SK-N-SH (cell line): ENCODE results near the gene KRT71. TPM values are rescaled to one million over a fixed set of nuclear protein-coding genes. Genes with fewer than 3 reads are reported as not detected.

Experiments used
- CTCF ChIA-PET: fragments of 300-600, 350-600 bp; formaldehyde crosslinking; extraction: SDS; loops from one replicate; lab custom pipeline; 2021; lab: Yijun Ruan, JAX
- POLR2A ChIA-PET: fragments of 350-600 bp; sonication (Branson Sonifier 250); formaldehyde crosslinking; extraction: SDS; loops from one replicate; lab custom pipeline; 2020; ENCODE audit warnings: antibody characterized with exemption, inconsistent platforms; lab: Yijun Ruan, JAX
- DNase-seq: peaks from one replicate; pipeline ENCODE4 v3.0.0; 2012
- H2AFZ ChIP-seq: fragments of 200-600 bp; sonication (generic); 2 replicates; pipeline ENCODE4 v1.8.1; 2016; ENCODE audit warnings: antibody characterized with exemption, mild to moderate bottlenecking, low read depth
- H3F3A ChIP-seq: fragments of 200-600 bp; sonication (generic); replicated peaks from 2 replicates; pipeline ENCODE3; 2016; ENCODE audit warnings: antibody characterized with exemption, mild to moderate bottlenecking; ENCODE audit not compliant: insufficient read depth
- H3K27ac ChIP-seq, 2 experiments: fragments of 200-500 bp in 1 of 2; fragments of 200-600 bp in 1 of 2; sonication (Bioruptor generic) in 1 of 2; sonication (generic), shearing (Covaris generic) in 1 of 2; 2 replicates each; pipeline versions ENCODE4 v1.5.1 to v1.6.1; 2014 to 2016; ENCODE audit warnings: low read depth in 2 of 2, inconsistent platforms in 1 of 2, low read length in 1 of 2, mild to moderate bottlenecking in 1 of 2, mixed read lengths in 1 of 2
- H3K27me3 ChIP-seq: fragments of 200-600 bp; sonication (generic), shearing (Covaris generic); 2 replicates; pipeline ENCODE4 v1.6.1; 2016; ENCODE audit warnings: mixed run types; ENCODE audit not compliant: insufficient read depth
- H3K36me3 ChIP-seq, 2 experiments: fragments of 200-500 bp in 1 of 2; fragments of 200-600 bp in 1 of 2; sonication (Bioruptor generic) in 1 of 2; sonication (generic) in 1 of 2; replicated peaks in 1 of 2; 2 replicates each; pipeline versions ENCODE3 to v1.5.1; 2014 to 2016; ENCODE audit warnings: low read length in 1 of 2, mild to moderate bottlenecking in 1 of 2; ENCODE audit not compliant: insufficient read depth in 2 of 2, control insufficient read depth in 1 of 2
- H3K4me1 ChIP-seq, 2 experiments: fragments of 200-500 bp in 1 of 2; fragments of 200-600 bp in 1 of 2; sonication (Bioruptor generic) in 1 of 2; sonication (generic), shearing (Covaris generic) in 1 of 2; 2 replicates each; pipeline versions ENCODE4 v1.5.1 to v1.6.1; 2014 to 2016; ENCODE audit warnings: low read depth in 1 of 2, low read length in 1 of 2, mixed run types in 1 of 2; ENCODE audit not compliant: insufficient read depth in 2 of 2, control insufficient read depth in 1 of 2
- H3K4me2 ChIP-seq: fragments of 200-600 bp; sonication (generic), shearing (Covaris generic); 2 replicates; pipeline ENCODE4 v1.6.1; 2017; ENCODE audit warnings: mixed run types
- H3K4me3 ChIP-seq, 2 experiments: fragments of 200-500 bp in 1 of 2; fragments of 200-600 bp in 1 of 2; sonication (Bioruptor generic) in 1 of 2; sonication (generic), shearing (Covaris generic) in 1 of 2; 2 replicates each; pipeline versions ENCODE4 v1.5.1 to v1.8.1; 2014 to 2016; ENCODE audit warnings: low read depth in 2 of 2, inconsistent platforms in 1 of 2, low read length in 1 of 2, mild to moderate bottlenecking in 1 of 2, mixed read lengths in 1 of 2, moderate library complexity in 1 of 2
- H3K79me2 ChIP-seq: fragments of 200-600 bp; sonication (generic); 2 replicates; pipeline ENCODE4 v1.8.1; 2017; ENCODE audit warnings: mild to moderate bottlenecking; ENCODE audit not compliant: insufficient read depth
- H3K9ac ChIP-seq: fragments of 200-600 bp; sonication (generic); 2 replicates; pipeline ENCODE4 v1.6.1; 2017; ENCODE audit warnings: mixed run types
- H3K9me2 ChIP-seq: fragments of 200-600 bp; sonication (generic); 2 replicates; pipeline ENCODE4 v1.6.1; 2017; ENCODE audit warnings: mixed run types
- H3K9me3 ChIP-seq: fragments of 200-600 bp; sonication (generic); 2 replicates; pipeline ENCODE4 v1.6.1; 2017; ENCODE audit warnings: mixed run types, mild to moderate bottlenecking, moderate library complexity
- H4K20me1 ChIP-seq: fragments of 200-600 bp; sonication (generic); 2 replicates; pipeline ENCODE4 v1.6.1; 2017; ENCODE audit warnings: mild to moderate bottlenecking, mixed run types; ENCODE audit not compliant: insufficient read depth
- CHD2 ChIP-seq: fragments of 150-350 bp; IDR thresholded peaks from 2 replicates; pipeline ENCODE4 v1.6.1; 2018; ENCODE audit warnings: low read length; ENCODE audit not compliant: partially characterized antibody
- FOSL2 ChIP-seq: IDR thresholded peaks from 2 replicates; pipeline ENCODE4 v1.4.0; 2012; ENCODE audit warnings: low read depth, mild to moderate bottlenecking, moderate library complexity, borderline replicate concordance
- FOXJ3 ChIP-seq: sonication (generic); formaldehyde crosslinking; IDR thresholded peaks from 2 replicates; pipeline ENCODE4 v1.5.1; 2020; ENCODE audit warnings: mild to moderate bottlenecking, missing genetic modification reagents
- MEF2A ChIP-seq: IDR thresholded peaks from 2 replicates; pipeline ENCODE4 v1.4.0; 2012; ENCODE audit warnings: low read depth, borderline replicate concordance
- NRF1 ChIP-seq: IDR thresholded peaks from 2 replicates; pipeline ENCODE4 v1.6.1; 2012; ENCODE audit warnings: low read depth, mild to moderate bottlenecking, low read length
- POLR2AphosphoS5 ChIP-seq: IDR thresholded peaks from 2 replicates; pipeline ENCODE4 v1.6.1; 2012; ENCODE audit warnings: low read depth, low read length
- RXRA ChIP-seq: IDR thresholded peaks from 2 replicates; pipeline ENCODE4 v1.4.0; 2012; ENCODE audit warnings: low read depth, mild to moderate bottlenecking, borderline replicate concordance
- TCF12 ChIP-seq: IDR thresholded peaks from 2 replicates; pipeline ENCODE4 v1.4.0; 2012
- WGBS: methylation state at CpG from one replicate; pipeline ENCODE4 v1.1.6; 2017; ENCODE audit warnings: low lambda C conversion rate; 5-methylcytosine and 5-hydroxymethylcytosine counted together
- polyA plus RNA-seq, 3 experiments: library from polyadenylated mRNA; depleted of rRNA; stranded (reverse); fragments of >200 nt; gene quantifications; 2 replicates each; pipeline ENCODE4 v1.2.3, GENCODE V29; 2012
- TF ChIP-seq, protein P1 (sequence below): fragments of 150-350 bp; IDR thresholded peaks from 2 replicates; pipeline ENCODE4 v1.6.1; 2016; ENCODE audit warnings: mild to moderate bottlenecking, low read depth, low read length
- TF ChIP-seq, protein P2 (sequence below): fragments of 150-350 bp; IDR thresholded peaks from 2 replicates; pipeline ENCODE4 v1.6.1; 2017; ENCODE audit warnings: antibody characterized with exemption, low read length, low read depth, borderline replicate concordance

Gene KRT71
- polyA plus RNA-seq, 1 of the 3 experiments (the other 2 are of a cell fraction), result not detected

DNA sequence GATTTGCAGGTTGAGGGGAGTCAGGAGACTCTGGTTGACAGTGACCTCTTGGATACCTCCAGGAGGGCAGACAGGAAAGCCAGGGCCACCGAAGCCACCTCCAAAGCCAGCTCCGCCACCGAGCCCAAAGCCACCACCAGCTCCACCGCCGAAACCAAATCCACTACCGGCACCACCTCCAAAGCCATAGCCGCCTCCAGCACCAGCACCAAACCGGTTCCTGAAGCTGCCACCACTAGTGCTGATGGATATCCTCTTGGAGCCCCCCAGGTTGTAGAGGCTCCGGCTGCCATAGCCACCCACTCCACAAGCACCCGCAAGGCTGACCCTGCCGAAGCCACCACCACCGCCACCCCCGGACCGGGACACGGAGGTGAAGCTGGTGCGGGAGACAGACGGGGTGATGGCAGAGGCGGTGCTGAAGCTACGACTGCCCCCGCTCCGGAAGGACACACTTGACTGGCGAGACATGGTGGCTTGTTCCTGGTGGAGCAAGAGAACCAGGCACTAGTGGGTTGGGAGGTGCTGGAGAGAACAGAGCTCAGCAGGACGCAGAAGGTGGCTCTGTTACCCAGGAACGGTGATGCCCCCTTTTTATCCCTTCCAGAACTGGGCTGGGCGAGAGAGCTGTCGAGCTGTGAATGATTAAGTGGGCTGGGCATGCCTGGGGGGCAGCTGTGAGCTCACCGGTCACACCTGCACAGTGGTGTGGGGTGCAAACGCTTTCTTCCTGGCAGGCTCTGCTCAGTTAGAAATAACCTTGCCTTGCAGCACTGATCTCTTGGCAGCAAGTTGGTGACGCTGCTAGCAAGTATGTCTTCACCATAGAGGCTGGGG, 32.9 kb downstream of the KRT71 start, which contains the start of gene KRT5:
KRT5 (minus strand) TSS at position 569 of the 837 bp plus-strand sequence; CDS start at position 471, 98 bp downstream.
- no peaks in the 10 kb centered on the region for H3K4me1 ChIP-seq
- no peak within 1 kb of the TSS for H3K4me3 ChIP-seq
- no peaks in the 10 kb centered on the region for H3K9me2 ChIP-seq
- H3K36me3 ChIP-seq, result no peaks in the 10 kb centered on the region
- CTCF ChIA-PET, result interaction anchor here (1.1 to 1.4 kb wide), 3 partner anchors 148 to 365 kb away, joined by 3 to 4 read pairs (median 4); no protein-coding TSS in a partner anchor
- WGBS, result 46% methylated on average over 25 of the region's 29 CpGs
- no peak within 1 kb of the TSS for H2AFZ ChIP-seq
- no peak within 1 kb of the TSS for H3K4me2 ChIP-seq
- H3K79me2 ChIP-seq, result no peaks in the 10 kb centered on the region
- no peak within 1 kb of the TSS for H3K9ac ChIP-seq
- POLR2A ChIA-PET, result no interaction called here
- peaks cover 59% of the 10 kb centered on the region; the same call in 1 of the 2 replicates for H3K27me3 ChIP-seq
- H3K9me3 ChIP-seq, result no peaks in the 10 kb centered on the region
- H3F3A ChIP-seq, result no peaks in the 10 kb centered on the region
- no peaks in the 10 kb centered on the region for H4K20me1 ChIP-seq
- no peak for DNase-seq
- no peak within 1 kb of the TSS for H3K27ac ChIP-seq
- TF ChIP-seq POLR2AphosphoS5 (no peak), MEF2A (no peak), CHD2 (no peak), NRF1 (no peak), FOXJ3 (no peak), FOSL2 (no peak)
- TF ChIP-seq, protein P1, sequence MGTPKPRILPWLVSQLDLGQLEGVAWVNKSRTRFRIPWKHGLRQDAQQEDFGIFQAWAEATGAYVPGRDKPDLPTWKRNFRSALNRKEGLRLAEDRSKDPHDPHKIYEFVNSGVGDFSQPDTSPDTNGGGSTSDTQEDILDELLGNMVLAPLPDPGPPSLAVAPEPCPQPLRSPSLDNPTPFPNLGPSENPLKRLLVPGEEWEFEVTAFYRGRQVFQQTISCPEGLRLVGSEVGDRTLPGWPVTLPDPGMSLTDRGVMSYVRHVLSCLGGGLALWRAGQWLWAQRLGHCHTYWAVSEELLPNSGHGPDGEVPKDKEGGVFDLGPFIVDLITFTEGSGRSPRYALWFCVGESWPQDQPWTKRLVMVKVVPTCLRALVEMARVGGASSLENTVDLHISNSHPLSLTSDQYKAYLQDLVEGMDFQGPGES, result no peak

DNA sequence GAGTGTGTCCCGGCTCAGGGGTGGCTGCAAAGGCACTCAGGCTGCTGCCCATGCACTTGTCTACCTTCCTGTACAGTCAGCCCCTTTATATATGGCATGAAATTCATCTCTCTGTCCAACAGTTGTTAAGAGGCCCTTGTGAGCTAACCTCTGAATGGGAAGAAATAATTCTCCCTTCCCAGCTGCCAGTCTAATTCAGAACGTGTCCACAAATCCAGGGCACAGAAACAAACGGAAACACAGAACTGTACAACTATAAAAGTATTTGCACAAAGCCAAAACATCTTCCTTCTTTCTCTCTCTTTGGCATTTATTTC, 33.6 kb downstream of the KRT71 start:
- Histone ChIP-seq H3K27me3 (peaks cover 52% of the 10 kb centered on the region; the same call in 1 of the 2 replicates), H3K79me2 (no peaks in the 10 kb centered on the region), H3F3A (no peaks in the 10 kb centered on the region), H3K36me3 (no peaks in the 10 kb centered on the region), H3K9me3 (no peaks in the 10 kb centered on the region), H3K4me1 (no peaks in the 10 kb centered on the region), H3K9ac (no peak overlapping the region), H3K9me2 (no peaks in the 10 kb centered on the region), H3K4me3 (no peak overlapping the region), H3K27ac (no peak overlapping the region), H4K20me1 (no peaks in the 10 kb centered on the region), H3K4me2 (no peak overlapping the region), H2AFZ (no peak overlapping the region)
- CTCF ChIA-PET, result interaction anchor here (3.2 kb wide), 1 partner anchor 12 kb away, joined by 9 read pairs; no protein-coding TSS in a partner anchor
- DNase-seq, result no peak
- WGBS, result 35% methylated on average over 3 of the region's 3 CpGs
- TF ChIP-seq, protein P2, sequence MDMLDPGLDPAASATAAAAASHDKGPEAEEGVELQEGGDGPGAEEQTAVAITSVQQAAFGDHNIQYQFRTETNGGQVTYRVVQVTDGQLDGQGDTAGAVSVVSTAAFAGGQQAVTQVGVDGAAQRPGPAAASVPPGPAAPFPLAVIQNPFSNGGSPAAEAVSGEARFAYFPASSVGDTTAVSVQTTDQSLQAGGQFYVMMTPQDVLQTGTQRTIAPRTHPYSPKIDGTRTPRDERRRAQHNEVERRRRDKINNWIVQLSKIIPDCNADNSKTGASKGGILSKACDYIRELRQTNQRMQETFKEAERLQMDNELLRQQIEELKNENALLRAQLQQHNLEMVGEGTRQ, result no peak
- TF ChIP-seq RXRA (no peak), TCF12 (no peak)
- TF ChIP-seq, protein P1, result no peak
- POLR2A ChIA-PET, result no interaction called here
